HCT116 (cell line): Measurements from ENCODE around the gene FRMD4B.

Source experiments
- CTCF ChIP-seq, 3 experiments: fragments of 200-600 bp in 1 of 3; sonication (generic) in 1 of 3; IDR thresholded peaks in 2 of 3; conservative IDR thresholded peaks in 1 of 3; 2 replicates each; pipeline ENCODE4 v1.5.1; 2012 to 2017; ENCODE audit warnings: low read depth in 2 of 3, low read length in 2 of 3, antibody characterized with exemption in 1 of 3, borderline replicate concordance in 1 of 3, control low read depth in 1 of 3, mild to moderate bottlenecking in 1 of 3, mixed read lengths in 1 of 3, mixed run types in 1 of 3, moderate library complexity in 1 of 3; ENCODE audit not compliant: insufficient read depth in 1 of 3
- EZH2phosphoT487 ChIP-seq: fragments of 200-600 bp; IDR thresholded peaks from 2 replicates; pipeline ENCODE4 v1.6.1; 2018; ENCODE audit warnings: antibody characterized with exemption, borderline replicate concordance
- POLR2A ChIP-seq: IDR thresholded peaks from 2 replicates; pipeline ENCODE4 v1.7.0; 2011; ENCODE audit warnings: borderline replicate concordance; ENCODE audit not compliant: insufficient read depth, insufficient read length; ENCODE audit errors: extremely low read depth

- TF ChIP-seq CTCF (IDR thresholded peaks at IDR 0.05 in 2 of 3, conservative IDR thresholded peaks at IDR 0.05 in 1 of 3; ENCODE audit: borderline replicate concordance in 1 of 3, insufficient read depth in 1 of 3, low read depth in 2 of 3, low read length in 2 of 3) (no peak), POLR2A (no peak), EZH2phosphoT487 (no peak)
Measured at GRCh38 chr3:69126999-69127398, 258.9 kb downstream of the FRMD4B start.
